RWPE2 (cell line): ENCODE data around the gene TEX51.

ENCODE experiments used
- ATAC-seq: fragments of 200-7000 bp; cut with Tn5 transposase; 3 replicates; pipeline ENCODE4 v1.9.1; 2021; ENCODE audit warnings: low read depth
- DNase-seq: peaks from one replicate; pipeline ENCODE4 v3.0.0-alpha.2; 2020; ENCODE audit warnings: low spot score
- H3K27ac ChIP-seq: fragments of 450-650 bp; 2 replicates; pipeline ENCODE4 v1.5.1; 2017; ENCODE audit warnings: mild to moderate bottlenecking; ENCODE audit not compliant: poor library complexity, severe bottlenecking
- H3K27me3 ChIP-seq: fragments of 250-450 bp; sonication (Bioruptor Pico); 2 replicates; pipeline ENCODE4 v1.5.1; 2021; ENCODE audit warnings: mild to moderate bottlenecking, moderate library complexity; ENCODE audit not compliant: insufficient read depth, poor library complexity, severe bottlenecking
- H3K36me3 ChIP-seq: fragments of 250-450 bp; sonication (Bioruptor Pico); 2 replicates; pipeline ENCODE4 v1.5.1; 2020; ENCODE audit warnings: low read depth, mild to moderate bottlenecking, moderate library complexity
- H3K4me1 ChIP-seq: fragments of 250-450 bp; sonication (Bioruptor Pico); 2 replicates; pipeline ENCODE4 v1.5.1; 2021; ENCODE audit warnings: mild to moderate bottlenecking, moderate library complexity; ENCODE audit not compliant: insufficient read depth, poor library complexity, severe bottlenecking
- H3K4me3 ChIP-seq: fragments of 250-450 bp; sonication (Bioruptor Pico); 2 replicates; pipeline ENCODE4 v1.5.1; 2021; ENCODE audit warnings: mild to moderate bottlenecking, moderate library complexity; ENCODE audit not compliant: severe bottlenecking
- H3K9me3 ChIP-seq: fragments of 250-450 bp; sonication (Bioruptor Pico); 2 replicates; pipeline ENCODE4 v1.5.1; 2021; ENCODE audit warnings: mild to moderate bottlenecking, moderate library complexity; ENCODE audit not compliant: severe bottlenecking
- TF ChIP-seq, protein P1 (sequence below): fragments of 450-650 bp; IDR thresholded peaks from one replicate; pipeline ENCODE4 v1.5.1; 2017; ENCODE audit warnings: mild to moderate bottlenecking, moderate library complexity; ENCODE audit not compliant: poor library complexity, severe bottlenecking

The TEX51 gene

DNA sequence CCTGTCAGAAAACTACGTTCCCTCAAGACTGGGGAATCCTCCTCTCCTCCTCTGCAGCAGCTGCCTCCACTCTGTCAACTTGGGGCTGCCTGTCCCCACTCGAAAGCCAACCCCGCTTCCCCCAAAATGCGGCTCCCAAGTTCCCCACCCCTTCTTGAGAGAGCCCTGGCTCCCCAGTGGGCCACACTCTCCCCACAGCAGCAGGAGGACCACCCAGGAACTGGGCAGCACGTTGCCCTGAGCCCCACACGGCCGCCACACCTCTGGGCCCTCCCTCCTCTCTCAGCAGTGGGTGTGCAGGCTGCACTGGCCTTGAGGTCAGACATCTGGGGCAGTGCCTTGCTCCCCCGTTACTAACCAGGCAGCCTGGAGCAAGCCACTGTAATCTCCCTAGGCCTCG, 9.6 kb upstream of the TEX51 start:
- Histone ChIP-seq H3K4me3 (no peak overlapping the region), H3K27ac (no peak overlapping the region), H3K27me3 (no peaks in the 10 kb centered on the region), H3K9me3 (no peaks in the 10 kb centered on the region), H3K4me1 (no peaks in the 10 kb centered on the region), H3K36me3 (no peaks in the 10 kb centered on the region)
- DNase-seq (no peak), ATAC-seq (no peak)
- TF ChIP-seq, protein P1, sequence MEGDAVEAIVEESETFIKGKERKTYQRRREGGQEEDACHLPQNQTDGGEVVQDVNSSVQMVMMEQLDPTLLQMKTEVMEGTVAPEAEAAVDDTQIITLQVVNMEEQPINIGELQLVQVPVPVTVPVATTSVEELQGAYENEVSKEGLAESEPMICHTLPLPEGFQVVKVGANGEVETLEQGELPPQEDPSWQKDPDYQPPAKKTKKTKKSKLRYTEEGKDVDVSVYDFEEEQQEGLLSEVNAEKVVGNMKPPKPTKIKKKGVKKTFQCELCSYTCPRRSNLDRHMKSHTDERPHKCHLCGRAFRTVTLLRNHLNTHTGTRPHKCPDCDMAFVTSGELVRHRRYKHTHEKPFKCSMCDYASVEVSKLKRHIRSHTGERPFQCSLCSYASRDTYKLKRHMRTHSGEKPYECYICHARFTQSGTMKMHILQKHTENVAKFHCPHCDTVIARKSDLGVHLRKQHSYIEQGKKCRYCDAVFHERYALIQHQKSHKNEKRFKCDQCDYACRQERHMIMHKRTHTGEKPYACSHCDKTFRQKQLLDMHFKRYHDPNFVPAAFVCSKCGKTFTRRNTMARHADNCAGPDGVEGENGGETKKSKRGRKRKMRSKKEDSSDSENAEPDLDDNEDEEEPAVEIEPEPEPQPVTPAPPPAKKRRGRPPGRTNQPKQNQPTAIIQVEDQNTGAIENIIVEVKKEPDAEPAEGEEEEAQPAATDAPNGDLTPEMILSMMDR: no peak

DNA sequence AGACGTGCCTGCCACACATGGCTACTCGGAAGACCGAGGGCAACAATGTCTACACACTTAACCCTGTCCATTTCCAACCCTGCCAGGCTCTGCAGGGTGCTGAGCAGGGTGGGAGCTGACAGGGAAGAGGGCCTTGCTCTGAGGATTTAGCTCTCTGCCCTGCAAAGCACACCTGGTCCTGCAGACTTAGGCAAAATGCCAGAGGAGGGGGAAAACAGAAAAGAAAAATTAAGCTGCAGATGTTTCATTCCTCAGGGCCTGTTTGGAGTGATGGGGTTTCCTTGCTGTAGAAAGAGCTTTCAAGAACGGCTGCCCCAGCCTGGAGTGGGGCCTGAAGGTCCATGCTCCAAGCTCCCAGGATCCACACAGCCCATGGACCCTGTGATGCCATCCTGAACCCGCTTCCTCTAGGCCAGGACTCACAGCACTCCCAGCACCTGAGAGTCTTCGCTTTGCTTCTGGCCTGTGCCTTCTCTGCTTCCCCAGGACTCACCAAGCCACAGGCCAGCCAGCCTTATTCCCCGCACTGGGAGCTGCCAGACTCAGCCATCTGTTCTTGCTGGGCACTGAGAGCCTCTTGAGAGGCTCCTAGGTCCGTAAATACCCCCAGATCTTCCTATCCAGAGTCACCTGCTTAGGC, 9.1 kb upstream of the TEX51 start:
- H3K9me3 ChIP-seq: no peaks in the 10 kb centered on the region
- no peak overlapping the region for H3K4me3 ChIP-seq
- no peak overlapping the region for H3K27ac ChIP-seq
- no peaks in the 10 kb centered on the region for H3K4me1 ChIP-seq
- H3K27me3 ChIP-seq: no peaks in the 10 kb centered on the region
- H3K36me3 ChIP-seq: no peaks in the 10 kb centered on the region
- TF ChIP-seq, protein P1: no peak
- 0 out of 3 replicates have a peak, but pooled peaks have one; percentile 17 for ATAC-seq
- DNase-seq: peak; percentile 25

DNA sequence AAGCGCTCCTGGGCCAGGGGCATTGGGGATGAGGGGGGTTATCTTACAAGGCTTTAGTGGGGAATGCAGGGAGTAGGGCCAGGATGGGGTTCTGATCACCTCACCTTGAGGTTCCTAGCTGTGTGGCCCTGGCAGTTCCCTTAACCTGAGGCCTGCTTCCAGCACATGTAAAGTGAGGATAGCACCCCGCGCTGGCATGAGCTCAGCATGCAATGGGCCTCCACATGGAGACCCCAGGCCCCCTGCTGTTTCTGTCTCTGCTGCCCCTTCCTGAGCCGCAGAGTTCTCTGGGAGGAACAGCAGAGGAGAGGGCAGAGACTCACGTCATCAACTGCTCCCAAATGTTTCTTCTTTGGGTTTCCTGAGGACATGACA, 8.6 kb upstream of the TEX51 start:
- H3K4me3 ChIP-seq: no peak overlapping the region
- no peak overlapping the region for H3K27ac ChIP-seq
- DNase-seq (no peak), ATAC-seq (no peak)
- TF ChIP-seq, protein P1: no peak
- H3K9me3 ChIP-seq: no peaks in the 10 kb centered on the region
- H3K36me3 ChIP-seq: no peaks in the 10 kb centered on the region
- no peaks in the 10 kb centered on the region for H3K27me3 ChIP-seq
- no peaks in the 10 kb centered on the region for H3K4me1 ChIP-seq

DNA sequence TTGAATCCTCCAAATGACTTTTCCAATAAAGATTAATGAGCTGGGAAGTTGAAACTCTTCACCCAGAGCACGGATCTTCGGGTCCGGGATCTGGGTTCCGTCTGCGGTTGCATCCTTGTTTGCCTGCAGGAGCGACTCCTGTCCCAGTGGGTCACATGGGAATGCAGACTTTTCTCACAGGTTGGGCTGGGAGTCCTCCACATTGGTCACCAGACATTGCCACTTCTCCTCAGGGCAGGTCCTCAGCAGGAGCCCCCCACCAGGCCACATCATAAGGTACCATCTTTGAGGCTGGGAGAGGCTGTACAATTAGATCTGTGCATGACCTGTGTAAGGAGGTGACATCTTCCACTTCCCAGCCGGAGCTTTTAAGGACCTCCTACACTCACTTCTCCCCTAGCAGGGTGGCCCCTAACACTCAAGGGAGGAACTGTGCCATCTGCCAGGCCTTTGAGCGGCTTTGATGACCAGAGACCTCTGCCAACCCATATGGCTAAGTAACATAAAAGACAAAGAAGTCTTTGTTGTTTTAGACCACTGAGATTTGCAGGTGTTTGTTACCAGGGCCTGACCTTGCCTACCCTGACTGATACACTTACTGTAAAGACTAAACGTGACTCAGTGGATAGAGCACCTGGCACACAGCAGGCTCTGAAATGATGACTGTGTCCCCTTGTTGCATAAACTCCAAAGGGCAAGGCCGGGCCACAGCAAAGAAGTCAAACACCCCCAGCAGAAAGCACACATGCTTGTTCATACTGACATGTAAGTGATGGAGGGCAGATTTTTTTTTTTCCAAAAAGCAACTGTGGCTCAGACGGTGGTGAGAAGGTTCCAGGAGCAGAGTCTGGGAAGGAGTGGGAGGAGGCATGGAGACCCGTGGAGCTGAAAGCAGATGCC, 7.9 kb upstream of the TEX51 start:
- Histone ChIP-seq H3K9me3 (no peaks in the 10 kb centered on the region), H3K36me3 (no peaks in the 10 kb centered on the region), H3K27me3 (no peaks in the 10 kb centered on the region), H3K4me1 (no peaks in the 10 kb centered on the region), H3K27ac (no peak overlapping the region), H3K4me3 (no peak overlapping the region)
- TF ChIP-seq, protein P1: no peak
- DNase-seq: no peak
- no peak for ATAC-seq
